ENCODE results near the gene PARM1.
"Not testable (repeated sequence)": the region's sequence is repeated elsewhere in the genome, so short reads cannot be mapped to it uniquely, and the experiment has no call there.

PARM1 gene

GRCh38 chr4:74944354-74944793 lies 11.5 kb downstream of the PARM1 start:
- no peak for DNase-seq

DNA sequence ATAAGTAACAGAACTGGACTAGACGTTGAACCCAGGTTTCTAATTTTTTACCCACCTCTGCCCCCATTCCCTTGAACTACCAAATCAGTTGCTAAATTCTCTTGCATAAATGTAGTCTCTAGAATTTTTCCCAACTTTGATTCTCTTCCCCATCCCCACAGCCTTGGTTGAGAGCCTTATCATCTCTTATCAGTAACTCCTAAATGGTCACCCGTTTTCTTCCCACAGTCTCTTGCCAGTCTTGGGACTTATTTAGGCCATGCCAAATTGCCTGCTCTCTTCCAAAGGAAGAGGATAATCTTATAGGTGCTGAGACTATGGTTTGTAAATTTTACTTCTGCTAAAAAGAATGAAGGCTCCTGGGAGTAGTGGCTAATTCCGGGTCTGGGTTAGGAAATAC lies 13.3 kb downstream of the PARM1 start:
- DNase-seq = no peak

GRCh38 chr4:74947798-74948197 lies 14.9 kb downstream of the PARM1 start:
- no peak for DNase-seq

DNA sequence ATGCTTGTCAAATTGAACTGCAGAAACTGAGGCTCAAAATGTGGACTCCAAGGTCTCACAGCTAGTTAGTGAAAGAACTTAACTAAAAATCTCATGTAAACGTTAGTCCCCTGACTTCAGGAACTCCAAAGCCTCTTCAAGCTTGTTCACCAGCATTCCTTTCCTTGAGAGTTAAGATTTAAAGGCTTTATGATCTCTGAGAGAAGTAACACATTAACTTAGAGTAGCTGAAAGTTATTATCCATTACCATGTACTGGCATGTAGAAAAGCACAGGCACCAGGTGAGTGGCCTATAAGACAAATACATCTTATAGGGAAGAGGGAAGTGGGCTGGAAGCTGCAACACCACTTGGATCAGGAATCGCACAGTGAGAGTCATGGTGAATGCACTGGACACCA lies 15.3 kb downstream of the PARM1 start:
- no peak for DNase-seq

GRCh38 chr4:74950200-74950599 lies 17.3 kb downstream of the PARM1 start:
- no peak for DNase-seq

DNA sequence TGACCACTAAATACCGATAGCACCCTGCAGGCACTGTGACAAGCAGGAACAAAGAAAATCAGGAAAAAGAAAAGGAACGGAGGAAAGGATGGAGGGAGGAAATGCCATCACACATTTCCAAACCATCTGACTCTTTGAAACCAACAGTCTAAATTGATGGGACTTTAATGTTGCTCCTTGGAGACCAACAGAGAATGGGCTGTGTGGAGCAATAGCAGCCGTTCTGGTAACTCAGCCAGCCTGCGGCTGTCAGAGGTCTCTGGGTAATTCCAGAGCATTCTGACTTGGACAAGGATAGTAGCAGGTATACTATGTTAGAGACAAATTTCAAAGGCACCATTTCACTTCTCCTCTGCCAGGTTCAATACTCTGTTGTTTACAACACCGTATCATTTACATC lies 18.0 kb downstream of the PARM1 start:
- DNase-seq = no peak

DNA sequence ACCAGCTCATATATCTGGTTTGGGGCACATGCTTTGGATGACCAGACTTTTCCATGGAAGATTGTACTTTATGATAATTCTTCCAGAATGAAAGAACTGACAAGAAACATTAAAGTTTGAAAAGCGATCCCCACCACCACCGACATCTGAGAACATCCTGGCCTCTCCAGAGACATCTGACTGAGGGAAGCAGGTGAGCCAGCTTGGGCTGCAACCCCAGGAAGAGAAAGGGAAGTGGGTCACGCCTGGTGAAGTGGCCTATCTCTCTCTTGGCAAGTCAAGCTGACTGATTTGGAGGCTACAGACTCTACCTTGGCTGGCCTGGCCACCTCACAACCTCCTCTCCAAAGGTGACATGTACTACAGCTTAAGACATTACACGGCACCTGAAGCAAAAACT lies 20.7 kb downstream of the PARM1 start:
- no peak for DNase-seq

DNA sequence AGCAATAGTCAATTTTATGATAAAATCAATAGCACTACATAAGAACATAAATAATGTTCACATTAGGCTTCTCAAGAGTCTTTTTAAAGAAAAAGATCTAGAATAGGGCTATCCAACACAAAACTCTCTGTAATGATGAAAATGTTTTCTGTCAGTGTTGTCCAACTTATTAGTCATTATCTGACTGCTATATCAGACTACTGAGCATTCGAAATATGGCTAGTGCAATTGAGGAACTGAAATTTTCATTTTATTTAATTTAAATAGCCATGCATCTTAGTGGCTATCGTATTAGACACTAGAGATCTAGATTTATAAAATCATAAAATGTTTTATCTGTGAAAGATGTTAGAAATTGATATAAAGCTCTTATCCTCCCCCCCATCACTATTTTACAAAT lies 26.0 kb downstream of the PARM1 start:
- DNase-seq = no peak

DNA sequence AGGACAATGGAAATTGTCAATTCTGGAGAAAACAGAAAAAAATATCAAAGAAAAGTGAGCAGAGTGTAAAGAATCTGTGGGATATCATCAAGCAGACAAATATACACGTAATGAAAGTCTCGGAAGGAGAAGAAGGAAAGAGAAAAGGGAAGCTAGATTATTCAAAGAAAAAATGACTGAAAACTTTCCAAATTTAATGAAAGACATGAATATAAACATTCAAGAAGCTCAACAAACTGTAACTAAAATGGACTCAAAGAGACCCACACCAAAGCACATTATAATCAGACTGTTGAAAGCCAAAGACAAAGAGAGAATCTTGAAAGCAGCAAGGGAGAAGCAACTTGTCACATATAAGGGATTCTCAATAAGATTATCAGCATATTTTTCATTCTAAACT lies 28.3 kb downstream of the PARM1 start:
- no peak for DNase-seq

- DNase-seq = no peak
Measured at GRCh38 chr4:74962584-74962983, 29.7 kb downstream of the PARM1 start.

DNA sequence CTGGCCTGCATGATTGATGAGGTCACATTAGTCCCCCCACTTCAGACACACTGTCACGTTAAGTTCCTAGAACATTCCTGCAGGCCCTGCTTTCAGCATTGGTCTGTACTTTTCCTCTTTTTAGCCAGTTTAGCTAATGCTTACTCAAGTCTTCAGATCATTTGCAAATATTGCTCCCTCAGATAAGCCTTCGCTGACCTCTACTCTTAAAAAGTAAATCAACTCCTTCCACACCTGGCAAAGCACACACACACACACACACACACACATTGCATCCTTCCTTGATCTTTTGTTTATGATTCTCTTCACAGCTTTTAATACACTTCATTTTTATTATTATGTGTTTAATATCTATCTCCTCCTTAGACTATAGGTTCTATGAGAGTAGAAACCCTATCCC lies 31.4 kb downstream of the PARM1 start:
- no peak for DNase-seq

GRCh38 chr4:74967324-74967723 lies 34.4 kb downstream of the PARM1 start:
- no peak for DNase-seq

GRCh38 chr4:74968456-74969164 lies 35.7 kb downstream of the PARM1 start:
- DNase-seq = peak in 1 of 4 experiments; percentile 7

DNA sequence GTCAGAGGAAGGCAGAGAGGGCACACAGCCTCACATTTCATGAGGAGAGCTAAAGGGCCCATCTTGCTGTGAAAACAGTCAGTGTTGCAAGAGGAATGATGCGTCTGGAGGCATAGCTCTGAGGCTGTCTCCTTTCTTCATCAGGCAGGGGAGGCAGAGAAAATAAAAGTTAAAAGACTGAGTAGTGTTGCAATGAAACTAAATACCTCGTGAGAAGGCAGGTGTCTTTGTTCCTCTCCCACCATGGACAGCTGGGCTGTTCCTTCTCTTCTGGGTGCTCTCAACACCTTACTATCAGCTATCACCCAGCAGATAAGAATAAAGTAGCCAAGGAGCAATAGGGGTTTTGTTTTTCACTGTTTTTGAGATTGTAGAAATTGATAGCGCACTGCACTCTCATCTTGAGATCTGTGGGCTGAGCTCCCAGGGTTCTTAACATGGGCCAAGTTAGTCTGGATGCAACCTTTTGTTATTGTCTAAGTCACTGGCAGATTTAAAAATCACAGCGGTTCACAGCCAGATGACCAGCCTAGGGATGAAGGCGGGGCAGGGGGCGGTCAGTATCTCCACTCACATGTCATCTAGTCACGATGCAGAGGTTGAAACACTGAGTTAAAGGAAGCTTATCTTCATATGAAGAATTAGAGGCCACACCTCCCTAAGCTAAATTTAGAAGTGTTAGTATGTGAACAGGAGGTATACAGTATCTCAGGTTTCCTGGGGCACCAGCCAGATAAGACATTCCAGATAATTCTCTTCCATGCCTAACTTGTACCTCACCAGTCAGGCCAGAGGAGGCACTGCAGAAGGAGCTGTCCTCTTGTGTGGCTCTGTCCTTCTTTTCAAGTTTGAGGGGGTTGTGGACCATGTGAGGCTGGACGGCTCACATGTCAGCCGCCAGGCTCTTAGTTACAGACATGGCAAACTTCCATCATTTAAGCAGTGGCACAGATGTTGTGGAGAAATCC lies 36.9 kb downstream of the PARM1 start:
- DNase-seq = no peak

GRCh38 chr4:74970577-74970976 lies 37.7 kb downstream of the PARM1 start:
- no peak for DNase-seq

GRCh38 chr4:74971862-74972261 lies 38.9 kb downstream of the PARM1 start:
- DNase-seq = no peak

- DNase-seq = no peak
Measured at GRCh38 chr4:74975082-74975481, 42.2 kb downstream of the PARM1 start.

- DNase-seq = no peak
Measured at GRCh38 chr4:74975848-74976824, 43.2 kb downstream of the PARM1 start.

- no peak for DNase-seq
Measured at GRCh38 chr4:74982546-74983252, 49.8 kb downstream of the PARM1 start.

- DNase-seq = no peak
Measured at GRCh38 chr4:74983253-74983635, 50.3 kb downstream of the PARM1 start.

GRCh38 chr4:74990276-74990875 lies 57.5 kb downstream of the PARM1 start:
- DNase-seq = no peak

DNA sequence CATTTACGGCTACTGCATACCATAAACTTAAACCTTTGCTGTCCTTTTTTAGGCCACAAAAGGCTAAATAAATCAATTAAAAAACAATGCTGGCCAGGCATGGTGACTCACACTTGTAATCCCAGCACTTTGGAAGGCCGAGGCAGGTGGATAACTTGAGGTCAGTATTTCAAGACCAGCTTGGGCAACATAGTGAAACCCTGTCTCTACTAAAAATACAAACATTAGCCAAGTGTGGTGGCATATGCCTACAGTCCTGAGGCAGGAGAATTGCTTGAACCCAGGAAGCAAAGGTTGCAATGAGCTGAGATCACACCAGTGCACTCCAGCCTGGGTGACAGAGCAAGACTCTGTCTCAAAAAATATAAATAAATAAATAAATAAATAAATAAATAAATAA lies 61.5 kb downstream of the PARM1 start:
- not testable (repeated sequence) for DNase-seq
